B cell (primary cell): ENCODE results near the gene GDF11. TPM values are rescaled to one million over a fixed set of nuclear protein-coding genes. Genes with fewer than 3 reads are reported as not detected.

Experiments
- ATAC-seq: fragments of 200-7000 bp; cut with Tn5 transposase; one replicate; pipeline ENCODE4 v1.10.0; 2021; ENCODE audit warnings: low read depth, mild to moderate bottlenecking, moderate number of reproducible peaks, moderate library complexity
- CTCF ChIA-PET: fragments of 350-600 bp; sonication (Branson Sonifier 250); formaldehyde crosslinking; loops from one replicate; lab custom pipeline; 2021; ENCODE audit warnings: antibody characterized with exemption, inconsistent platforms; lab: Charles Lee
- POLR2A ChIA-PET: fragments of 350-600 bp; sonication (Branson Sonifier 250); formaldehyde crosslinking; loops from one replicate; lab custom pipeline; 2021; ENCODE audit warnings: antibody characterized with exemption; lab: Charles Lee
- DNase-seq: peaks from one replicate; pipeline ENCODE4 v3.0.0; 2013
- H2AFZ ChIP-seq: 2 replicates; pipeline ENCODE4 v1.6.1; 2012; ENCODE audit warnings: mild to moderate bottlenecking, low read depth, low read length; ENCODE audit not compliant: insufficient read depth, poor library complexity, severe bottlenecking
- H3K27ac ChIP-seq, 2 donors: 1 replicate in 1 of 2; 2 replicates in 1 of 2; pipeline ENCODE4 v1.5.1; 2012 to 2013; ENCODE audit warnings: low read length in 2 of 2, mild to moderate bottlenecking in 2 of 2, moderate library complexity in 1 of 2
- H3K27me3 ChIP-seq, 4 experiments: fragments of 200-600 bp in 1 of 4; sonication (generic) in 1 of 4; replicated peaks in 1 of 4; 1 replicate in 2 of 4; 2 replicates in 2 of 4; pipeline versions ENCODE4 v1.6.1 to v1.7.0; 2013 to 2016; ENCODE audit warnings: low read length in 3 of 4, mild to moderate bottlenecking in 2 of 4, mixed read lengths in 1 of 4, moderate library complexity in 1 of 4; ENCODE audit not compliant: insufficient read depth in 4 of 4, control insufficient read depth in 3 of 4; ENCODE audit errors: control extremely low read depth in 1 of 4
- H3K36me3 ChIP-seq, 2 experiments: replicated peaks in 1 of 2; 1 replicate in 1 of 2; 2 replicates in 1 of 2; pipeline versions ENCODE4 v1.6.1 to v1.7.1; 2013; ENCODE audit warnings: low read length in 1 of 2; ENCODE audit not compliant: insufficient read depth in 2 of 2, control insufficient read depth in 1 of 2; ENCODE audit errors: control extremely low read depth in 1 of 2, extremely low read depth in 1 of 2
- H3K4me1 ChIP-seq, 2 donors: fragments of 200-600 bp in 1 of 2; sonication (generic) in 1 of 2; 1 replicate in 1 of 2; 2 replicates in 1 of 2; pipeline versions ENCODE4 v1.5.1 to v1.6.1; 2013 to 2017; ENCODE audit warnings: low read length in 2 of 2; ENCODE audit not compliant: control insufficient read depth in 2 of 2, insufficient read depth in 2 of 2
- H3K4me2 ChIP-seq: replicated peaks from 2 replicates; pipeline ENCODE3; 2012; ENCODE audit warnings: mild to moderate bottlenecking, low read depth, low read length; ENCODE audit not compliant: poor library complexity, severe bottlenecking
- H3K4me3 ChIP-seq, 5 experiments: fragments of 200-600 bp in 1 of 5; sonication (generic) in 1 of 5; 1 replicate in 3 of 5; 2 replicates in 2 of 5; pipeline versions ENCODE4 v1.5.1 to v1.7.0; 2011 to 2016; ENCODE audit warnings: low read length in 4 of 5, mild to moderate bottlenecking in 4 of 5, low read depth in 2 of 5, control low read depth in 1 of 5, moderate library complexity in 1 of 5; ENCODE audit not compliant: insufficient read depth in 1 of 5; ENCODE audit errors: control extremely low read depth in 1 of 5, extremely low read depth in 1 of 5
- H3K79me2 ChIP-seq: fragments of 200-600 bp; sonication (generic); one replicate; pipeline ENCODE4 v1.6.0; 2016; ENCODE audit warnings: low read length; ENCODE audit not compliant: control insufficient read depth, insufficient read depth
- H3K9ac ChIP-seq: fragments of 200-600 bp; sonication (generic); 2 replicates; pipeline ENCODE4 v1.6.1; 2017; ENCODE audit warnings: mild to moderate bottlenecking, low read length, moderate library complexity
- H3K9me3 ChIP-seq, 3 donors: one replicate each; pipeline versions ENCODE4 v1.6.1 to v1.7.1; 2013; ENCODE audit warnings: low read length in 2 of 3; ENCODE audit not compliant: control insufficient read depth in 2 of 3, insufficient read depth in 1 of 3; ENCODE audit errors: control extremely low read depth in 1 of 3
- H4K20me1 ChIP-seq: 2 replicates; pipeline ENCODE4 v1.6.0; 2012; ENCODE audit warnings: mild to moderate bottlenecking, low read length; ENCODE audit not compliant: insufficient read depth, control insufficient read depth, poor library complexity, severe bottlenecking
- H3K27ac Mint-ChIP-seq: one replicate; pipeline ENCODE4 v1.8.0; 2021; ENCODE audit warnings: mixed read lengths
- H3K27me3 Mint-ChIP-seq: one replicate; pipeline ENCODE4 v1.8.0; 2021; ENCODE audit warnings: mixed read lengths
- H3K4me1 Mint-ChIP-seq: one replicate; pipeline ENCODE4 v1.8.0; 2021; ENCODE audit warnings: mixed read lengths
- H3K4me3 Mint-ChIP-seq: one replicate; pipeline ENCODE4 v1.8.0; 2021; ENCODE audit warnings: mixed read lengths
- H3K9me3 Mint-ChIP-seq: one replicate; pipeline ENCODE4 v1.8.0; 2022; ENCODE audit warnings: mixed read lengths; ENCODE audit not compliant: insufficient read depth
- CTCF ChIP-seq: fragments of 200-600 bp; IDR thresholded peaks from one replicate; pipeline ENCODE4 v1.8.0; 2022; ENCODE audit warnings: antibody characterized with exemption, mild to moderate bottlenecking
- EZH2 ChIP-seq: IDR thresholded peaks from 2 replicates; pipeline ENCODE4 v1.6.1; 2012; ENCODE audit warnings: borderline replicate concordance, low read depth, mild to moderate bottlenecking, moderate library complexity, low read length; ENCODE audit not compliant: insufficient read depth, poor library complexity, severe bottlenecking
- WGBS: methylation state at CpG from one replicate; pipeline ENCODE4 v1.1.5; 2013; ENCODE audit warnings: missing lambda C conversion rate; ENCODE audit not compliant: insufficient coverage; 5-methylcytosine and 5-hydroxymethylcytosine counted together
- intact Hi-C: fragments of 100-400 bp; cut with micrococcal nuclease; formaldehyde crosslinking; loops from one replicate; pipeline ENCODE4 v1.10.0; 2022
- polyA plus RNA-seq: library from polyadenylated mRNA; depleted of rRNA; stranded (reverse); fragments of >200 nt; gene quantifications from 2 replicates; pipeline ENCODE4 v1.2.3, GENCODE V29; 2012
- total RNA-seq, 2 donors: library from RNA; stranded (reverse); fragments of 120-200 nt in 1 of 2; gene quantifications; 1 replicate in 1 of 2; 2 replicates in 1 of 2; pipeline versions ENCODE4 v1.2.3 to v1.2.4, GENCODE V29; 2013 to 2022

GDF11 gene
- total and polyA plus RNA-seq, 2 donors (not counting 1 experiment from before 2014, with no cell fraction given) = 4.4 to 11.3 TPM

GRCh38 chr12:55789171-55789570 is 46.2 kb downstream of the GDF11 start:
- Histone ChIP-seq H3K4me2 (no peak overlapping the region), H3K9ac (no peak overlapping the region), H3K9me3 (no peaks in the 10 kb centered on the region), H3K27ac (no peak overlapping the region), H4K20me1 (no peaks in the 10 kb centered on the region), H3K27me3 (no peaks in the 10 kb centered on the region), H3K4me1 (no peaks in the 10 kb centered on the region), H3K4me3 (no peak overlapping the region), H3K79me2 (peaks cover 32% of the 10 kb centered on the region), H2AFZ (no peak overlapping the region), H3K36me3 (peaks cover 18 to 68% of the 10 kb centered on the region in 2 experiments)
- Mint-ChIP-seq H3K4me3 (no peak overlapping the region), H3K4me1 (no peaks in the 10 kb centered on the region), H3K27me3 (no peaks in the 10 kb centered on the region), H3K9me3 (no peaks in the 10 kb centered on the region), H3K27ac (peak overlapping the region; percentile 7)
- no CpG with 5 or more reads among the region's 2 CpGs for WGBS
- no peak for ATAC-seq
- no peak for TF ChIP-seq CTCF
- TF ChIP-seq EZH2 = no peak
- intact Hi-C loops = no loop called here
- ChIA-PET POLR2A (no interaction called here), CTCF (interaction anchor here (0.6 to 2.5 kb wide), 3 partner anchors 8 to 102 kb away, joined by 3 to 6 read pairs (median 5); no protein-coding TSS in a partner anchor)
- DNase-seq = no peak

GRCh38 chr12:55789893-55790292 is 47.0 kb downstream of the GDF11 start:
- Histone ChIP-seq H3K36me3 (peaks cover 20 to 68% of the 10 kb centered on the region in 2 experiments), H3K4me1 (no peaks in the 10 kb centered on the region), H3K4me3 (no peak overlapping the region), H3K79me2 (peaks cover 32% of the 10 kb centered on the region), H3K4me2 (no peak overlapping the region), H3K27me3 (no peaks in the 10 kb centered on the region), H2AFZ (no peak overlapping the region), H3K27ac (no peak overlapping the region), H3K9ac (no peak overlapping the region), H3K9me3 (no peaks in the 10 kb centered on the region), H4K20me1 (no peaks in the 10 kb centered on the region)
- no peak for TF ChIP-seq EZH2
- ChIA-PET POLR2A (no interaction called here), CTCF (interaction anchor here (0.7 to 1.5 kb wide), 3 partner anchors 28 to 130 kb away, joined by 3 to 5 read pairs (median 4); partner anchors contain the start of genes ORMDL2 and SARNP)
- no peak overlapping the region for H3K27ac Mint-ChIP-seq
- no peaks in the 10 kb centered on the region for H3K27me3 Mint-ChIP-seq
- H3K9me3 Mint-ChIP-seq = no peaks in the 10 kb centered on the region
- no peak for DNase-seq
- no peak for ATAC-seq
- no peak overlapping the region for H3K4me3 Mint-ChIP-seq
- no peaks in the 10 kb centered on the region for H3K4me1 Mint-ChIP-seq
- intact Hi-C loops = no loop called here
- WGBS = no CpG with 5 or more reads among the region's 4 CpGs
